GM19395 (cell line): Measurements from ENCODE around the gene P2RX4.
"Not testable (repeated sequence)": the region's sequence is repeated elsewhere in the genome, so short reads cannot be mapped to it uniquely, and the experiment has no call there.

ENCODE experiments used
- ATAC-seq: cut with Tn5 transposase; IDR thresholded peaks from one replicate; pipeline ENCODE4 v1.9.1; 2021; ENCODE audit warnings: mild to moderate bottlenecking, moderate library complexity; ENCODE audit not compliant: unreplicated experiment

Gene P2RX4

GRCh38 chr12:121218588-121219352 lies 8.8 kb downstream of the P2RX4 start:
- no peak for ATAC-seq

- ATAC-seq: no peak
Observed at GRCh38 chr12:121219353-121219986, 9.5 kb downstream of the P2RX4 start.

- no peak for ATAC-seq
Observed at GRCh38 chr12:121222847-121223246, 12.9 kb downstream of the P2RX4 start.

- no peak for ATAC-seq
Observed at GRCh38 chr12:121223292-121224285, 13.7 kb downstream of the P2RX4 start.

GRCh38 chr12:121224591-121224990 lies 14.7 kb downstream of the P2RX4 start:
- no peak for ATAC-seq

GRCh38 chr12:121226399-121226798 lies 16.5 kb downstream of the P2RX4 start:
- ATAC-seq: no peak

GRCh38 chr12:121226871-121227270 lies 16.9 kb downstream of the P2RX4 start:
- ATAC-seq: not testable (repeated sequence)

- peak; percentile 61 for ATAC-seq
Observed at GRCh38 chr12:121227294-121227693, 17.4 kb downstream of the P2RX4 start.

- ATAC-seq: no peak
Observed at GRCh38 chr12:121228919-121229665, 19.2 kb downstream of the P2RX4 start.

GRCh38 chr12:121229826-121230537 lies 20.1 kb downstream of the P2RX4 start:
- ATAC-seq: not testable (repeated sequence)

GRCh38 chr12:121230538-121230907 lies 20.6 kb downstream of the P2RX4 start:
- ATAC-seq: no peak

GRCh38 chr12:121232163-121232562 lies 22.2 kb downstream of the P2RX4 start:
- no peak for ATAC-seq

- no peak for ATAC-seq
Observed at GRCh38 chr12:121232977-121233627, 23.2 kb downstream of the P2RX4 start.

- ATAC-seq: no peak
Observed at GRCh38 chr12:121233628-121234020, 23.7 kb downstream of the P2RX4 start.

GRCh38 chr12:121236776-121237175 lies 26.8 kb downstream of the P2RX4 start:
- ATAC-seq: no peak

GRCh38 chr12:121237415-121237814 lies 27.5 kb downstream of the P2RX4 start:
- ATAC-seq: no peak

- ATAC-seq: no peak
Observed at GRCh38 chr12:121238086-121238485, 28.2 kb downstream of the P2RX4 start.

GRCh38 chr12:121238604-121239350 lies 28.8 kb downstream of the P2RX4 start:
- ATAC-seq: no peak
